OCI-LY1 (cell line): ENCODE measurements around the gene DPPA2.

Source experiments
- H2AFZ ChIP-seq: fragments of 200-600 bp; sonication (generic), shearing (Covaris generic); 2 replicates; pipeline ENCODE4 v1.6.0; 2014; ENCODE audit warnings: antibody characterized with exemption, mild to moderate bottlenecking, low read length
- H3F3A ChIP-seq: fragments of 200-600 bp; sonication (generic), shearing (Covaris generic); 2 replicates; pipeline ENCODE4 v1.6.0; 2014; ENCODE audit warnings: mild to moderate bottlenecking, antibody characterized with exemption, low read length, moderate library complexity; ENCODE audit not compliant: insufficient read depth
- H3K27ac ChIP-seq: fragments of 200-600 bp; sonication (generic); 2 replicates; pipeline ENCODE4 v1.5.1; 2014; ENCODE audit warnings: low read length, mixed run types, mild to moderate bottlenecking, low read depth; ENCODE audit not compliant: poor library complexity, severe bottlenecking
- H3K27me3 ChIP-seq: fragments of 200-600 bp; sonication (generic); 2 replicates; pipeline ENCODE4 v1.6.0; 2014; ENCODE audit warnings: antibody characterized with exemption, mild to moderate bottlenecking, low read length, moderate library complexity; ENCODE audit not compliant: insufficient read depth
- H3K36me3 ChIP-seq: fragments of 200-600 bp; sonication (generic); 2 replicates; pipeline ENCODE4 v1.6.1; 2014; ENCODE audit warnings: mild to moderate bottlenecking, antibody characterized with exemption, low read length, moderate library complexity, mixed read lengths; ENCODE audit not compliant: insufficient read depth
- H3K4me1 ChIP-seq: fragments of 200-600 bp; sonication (generic); 2 replicates; pipeline ENCODE4 v1.5.1; 2014; ENCODE audit warnings: mild to moderate bottlenecking, low read length, moderate library complexity; ENCODE audit not compliant: insufficient read depth, severe bottlenecking
- H3K4me2 ChIP-seq: fragments of 200-600 bp; sonication (generic), shearing (Covaris generic); 2 replicates; pipeline ENCODE4 v1.6.1; 2014; ENCODE audit warnings: low read length
- H3K4me3 ChIP-seq: fragments of 200-600 bp; sonication (generic); 2 replicates; pipeline ENCODE4 v1.5.1; 2014; ENCODE audit warnings: low read length, low read depth, mild to moderate bottlenecking, mixed read lengths; ENCODE audit not compliant: poor library complexity, severe bottlenecking
- H3K79me2 ChIP-seq: fragments of 200-600 bp; shearing (Covaris generic); 2 replicates; pipeline ENCODE4 v1.6.1; 2016; ENCODE audit warnings: mixed run types, low read length, mixed read lengths; ENCODE audit not compliant: insufficient read depth
- H3K9ac ChIP-seq: fragments of 200-600 bp; sonication (generic), shearing (Covaris generic); 2 replicates; pipeline ENCODE4 v1.6.1; 2014; ENCODE audit warnings: mild to moderate bottlenecking, low read length, mixed read lengths
- H3K9me2 ChIP-seq: fragments of 200-600 bp; sonication (generic), shearing (Covaris generic); 2 replicates; pipeline ENCODE4 v1.6.1; 2014; ENCODE audit warnings: low read depth, mild to moderate bottlenecking, low read length, mixed read lengths
- H3K9me3 ChIP-seq: fragments of 200-600 bp; shearing (Covaris generic); 2 replicates; pipeline ENCODE4 v1.6.1; 2014; ENCODE audit warnings: low read length, mixed read lengths
- H4K20me1 ChIP-seq: fragments of 200-600 bp; sonication (generic), shearing (Covaris generic); 2 replicates; pipeline ENCODE4 v1.6.0; 2016; ENCODE audit warnings: mild to moderate bottlenecking, low read length; ENCODE audit not compliant: insufficient read depth
- EZH2 ChIP-seq: fragments of 200-600 bp; sonication (generic), shearing (Covaris generic); IDR thresholded peaks from 2 replicates; pipeline ENCODE4 v1.8.0; 2017; ENCODE audit warnings: borderline replicate concordance, mixed run types, mild to moderate bottlenecking, antibody characterized with exemption, low read length, moderate library complexity, mixed read lengths
- TF ChIP-seq, protein P1 (sequence below): fragments of 200-600 bp; sonication (generic), shearing (Covaris generic); IDR thresholded peaks from 2 replicates; pipeline ENCODE4 v1.5.1; 2017; ENCODE audit warnings: mild to moderate bottlenecking, antibody characterized with exemption, low read length, moderate library complexity, mixed read lengths

The DPPA2 gene

DNA sequence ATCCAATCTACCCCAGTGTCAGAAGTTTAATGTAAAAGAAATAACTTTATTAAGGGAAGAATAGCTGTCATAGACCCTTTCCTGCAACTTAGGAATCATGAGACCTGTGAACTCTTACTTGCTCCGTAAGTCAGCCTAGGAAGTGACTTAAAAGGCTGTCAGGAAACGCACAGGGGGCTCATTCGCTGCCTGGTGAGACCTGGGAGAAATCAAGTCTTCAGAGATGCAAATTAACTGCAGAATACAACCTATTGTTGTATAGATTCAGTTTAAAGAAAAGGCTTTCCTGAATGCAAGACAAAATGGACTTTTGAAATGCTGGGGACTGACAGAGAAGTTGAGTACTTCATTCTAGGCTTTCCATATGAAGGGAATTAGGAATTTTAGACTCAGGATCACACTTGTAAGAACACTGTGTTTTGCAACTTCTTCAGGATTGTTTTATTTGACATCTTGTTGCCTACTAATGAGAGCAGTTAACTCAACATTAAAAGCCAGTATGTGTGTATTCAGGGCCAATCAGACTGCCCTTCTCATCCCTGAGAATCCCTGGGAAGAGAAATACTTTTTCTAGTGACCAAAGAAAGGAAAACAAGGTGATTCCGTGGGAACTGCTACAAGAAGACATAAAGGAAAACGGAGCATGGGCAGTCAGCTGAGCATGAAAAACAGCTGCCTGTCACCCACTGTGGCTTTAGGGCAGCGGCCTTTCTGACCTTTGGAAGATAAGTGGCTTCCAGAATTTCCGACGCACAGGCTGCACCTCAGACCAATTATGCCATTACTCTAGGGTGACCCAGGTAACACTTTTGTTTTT, 39.5 kb upstream of the DPPA2 start:
- Histone ChIP-seq H3K9me3 (no peaks in the 10 kb centered on the region), H2AFZ (no peak overlapping the region), H3K79me2 (no peaks in the 10 kb centered on the region), H3K36me3 (no peaks in the 10 kb centered on the region), H3K27ac (no peak overlapping the region), H3K4me2 (no peak overlapping the region), H3K9me2 (no peaks in the 10 kb centered on the region), H3K4me3 (no peak overlapping the region), H3F3A (no peaks in the 10 kb centered on the region), H4K20me1 (no peaks in the 10 kb centered on the region), H3K4me1 (no peaks in the 10 kb centered on the region), H3K27me3 (no peaks in the 10 kb centered on the region), H3K9ac (no peak overlapping the region)
- no peak for TF ChIP-seq EZH2
- TF ChIP-seq, protein P1, sequence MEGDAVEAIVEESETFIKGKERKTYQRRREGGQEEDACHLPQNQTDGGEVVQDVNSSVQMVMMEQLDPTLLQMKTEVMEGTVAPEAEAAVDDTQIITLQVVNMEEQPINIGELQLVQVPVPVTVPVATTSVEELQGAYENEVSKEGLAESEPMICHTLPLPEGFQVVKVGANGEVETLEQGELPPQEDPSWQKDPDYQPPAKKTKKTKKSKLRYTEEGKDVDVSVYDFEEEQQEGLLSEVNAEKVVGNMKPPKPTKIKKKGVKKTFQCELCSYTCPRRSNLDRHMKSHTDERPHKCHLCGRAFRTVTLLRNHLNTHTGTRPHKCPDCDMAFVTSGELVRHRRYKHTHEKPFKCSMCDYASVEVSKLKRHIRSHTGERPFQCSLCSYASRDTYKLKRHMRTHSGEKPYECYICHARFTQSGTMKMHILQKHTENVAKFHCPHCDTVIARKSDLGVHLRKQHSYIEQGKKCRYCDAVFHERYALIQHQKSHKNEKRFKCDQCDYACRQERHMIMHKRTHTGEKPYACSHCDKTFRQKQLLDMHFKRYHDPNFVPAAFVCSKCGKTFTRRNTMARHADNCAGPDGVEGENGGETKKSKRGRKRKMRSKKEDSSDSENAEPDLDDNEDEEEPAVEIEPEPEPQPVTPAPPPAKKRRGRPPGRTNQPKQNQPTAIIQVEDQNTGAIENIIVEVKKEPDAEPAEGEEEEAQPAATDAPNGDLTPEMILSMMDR: no peak

DNA sequence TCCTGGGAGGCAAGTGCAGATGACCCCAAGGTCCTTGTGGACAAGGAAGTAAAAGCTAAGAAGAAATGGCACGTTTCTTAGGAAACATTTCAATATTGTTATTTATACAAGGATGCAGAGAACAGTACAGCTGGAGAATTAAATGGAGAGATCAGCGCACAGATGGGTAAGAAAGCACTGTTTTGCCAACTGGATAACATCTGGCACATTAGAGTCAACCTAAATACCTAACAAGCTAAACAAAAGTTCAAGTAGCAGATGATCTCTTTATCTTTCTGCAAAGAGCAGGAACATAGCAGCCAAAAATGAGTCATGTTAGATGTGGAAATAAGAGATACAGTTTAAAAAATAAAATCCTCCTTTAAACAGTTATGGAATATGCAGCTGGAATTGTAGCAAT, 36.7 kb upstream of the DPPA2 start:
- Histone ChIP-seq H3K27ac (no peak overlapping the region), H3K9me3 (no peaks in the 10 kb centered on the region), H3K4me1 (no peaks in the 10 kb centered on the region), H3K4me3 (no peak overlapping the region), H3K9me2 (no peaks in the 10 kb centered on the region), H2AFZ (no peak overlapping the region), H3K9ac (no peak overlapping the region), H3K79me2 (no peaks in the 10 kb centered on the region), H3F3A (no peaks in the 10 kb centered on the region), H3K27me3 (no peaks in the 10 kb centered on the region), H3K36me3 (no peaks in the 10 kb centered on the region), H3K4me2 (no peak overlapping the region), H4K20me1 (no peaks in the 10 kb centered on the region)
- no peak for TF ChIP-seq EZH2
- TF ChIP-seq, protein P1: no peak

DNA sequence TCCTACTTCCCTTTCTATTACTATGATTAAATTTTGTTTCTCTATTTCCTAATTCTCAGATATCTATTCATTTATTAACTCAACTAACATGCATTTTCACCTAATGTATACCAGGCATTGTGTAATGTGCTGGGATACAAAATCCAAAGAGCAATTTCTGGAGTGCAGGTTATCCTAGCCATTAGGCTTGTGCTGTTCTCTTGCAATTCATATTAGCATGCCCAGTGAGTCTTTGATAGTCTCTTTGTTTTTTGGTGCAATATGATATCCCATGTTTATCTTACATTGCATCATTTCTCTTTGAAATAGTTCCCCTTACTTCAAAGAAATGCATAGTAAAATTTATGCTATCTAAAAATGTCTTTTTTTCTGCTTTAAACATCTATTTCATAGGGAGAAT, 34.9 kb upstream of the DPPA2 start:
- Histone ChIP-seq H3F3A (no peaks in the 10 kb centered on the region), H4K20me1 (no peaks in the 10 kb centered on the region), H3K4me1 (no peaks in the 10 kb centered on the region), H3K79me2 (no peaks in the 10 kb centered on the region), H2AFZ (no peak overlapping the region), H3K9ac (no peak overlapping the region), H3K27ac (no peak overlapping the region), H3K9me2 (no peaks in the 10 kb centered on the region), H3K36me3 (no peaks in the 10 kb centered on the region), H3K27me3 (no peaks in the 10 kb centered on the region), H3K9me3 (no peaks in the 10 kb centered on the region), H3K4me3 (no peak overlapping the region), H3K4me2 (no peak overlapping the region)
- no peak for TF ChIP-seq EZH2
- TF ChIP-seq, protein P1: no peak
